ENCODE measurements around the gene AOPEP. TPM values are rescaled to one million over a fixed set of nuclear protein-coding genes. Genes with fewer than 3 reads are reported as not detected.

Gene AOPEP
- total RNA-seq, 4 donors from 2014 or later = 56.5 to 160 (median 103) TPM

- no peak for TF ChIP-seq CTCF (IDR thresholded peaks at IDR 0.05 in 4 of 5, conservative IDR thresholded peaks at IDR 0.05 in 1 of 5)
- Histone ChIP-seq H3K4me3 (no peak overlapping the region), H3K36me3 (no peaks in the 10 kb centered on the region), H3K9me3 (no peaks in the 10 kb centered on the region), H3K27me3 (no peaks in the 10 kb centered on the region), H3K27ac (peak overlapping the region; percentile 71 to 82 (median 79)), H3K4me1 (peaks cover 48 to 58% of the 10 kb centered on the region in 2 donors)
- DNase-seq (no peak), ATAC-seq (no peak)
- in situ Hi-C loops (cut with MboI; ENCODE audit: low sequenced_read_pairs in 4 of 4) = no loop called here
- intact Hi-C loops (cut with DNase I; ENCODE audit: low total_unique reads) = loop anchor here (5.0 kb wide), 1 partner anchor 198 kb away; no protein-coding TSS in a partner anchor
These were observed 82.6 kb downstream of the AOPEP start for GRCh38 chr9:94808926-94809700.

- peaks cover 42 to 54% of the 10 kb centered on the region in 2 donors for H3K4me1 ChIP-seq
- in situ Hi-C loops (cut with MboI; ENCODE audit: low sequenced_read_pairs in 4 of 4) (no loop called here), intact Hi-C loops (cut with DNase I; ENCODE audit: low total_unique reads) (loop anchor here (5.0 kb wide), 1 partner anchor 198 kb away; no protein-coding TSS in a partner anchor)
- H3K36me3 ChIP-seq = no peaks in the 10 kb centered on the region
- DNase-seq (no peak), ATAC-seq (no peak)
- no peaks in the 10 kb centered on the region for H3K27me3 ChIP-seq
- H3K27ac ChIP-seq = peak overlapping the region in 1 of 4 donors; percentile 82
- H3K9me3 ChIP-seq = no peaks in the 10 kb centered on the region
- TF ChIP-seq POLR2A (IDR thresholded peaks at IDR 0.05) = no peak
- TF ChIP-seq CTCF (IDR thresholded peaks at IDR 0.05 in 4 of 5, conservative IDR thresholded peaks at IDR 0.05 in 1 of 5) = no peak
- H3K4me3 ChIP-seq = no peak overlapping the region
These were observed 83.3 kb downstream of the AOPEP start for GRCh38 chr9:94809778-94810177.

GRCh38 chr9:94811074-94811473, 84.6 kb downstream of the AOPEP start:
- intact Hi-C loops (cut with DNase I; ENCODE audit: low total_unique reads) = no loop called here
- DNase-seq = no peak

GRCh38 chr9:94812343-94812742, 85.8 kb downstream of the AOPEP start:
- no peaks in the 10 kb centered on the region for H3K36me3 ChIP-seq
- peaks cover 16 to 29% of the 10 kb centered on the region in 2 donors for H3K4me1 ChIP-seq
- H3K27me3 ChIP-seq = no peaks in the 10 kb centered on the region
- no peak overlapping the region for H3K27ac ChIP-seq
- no peak for DNase-seq
- no peaks in the 10 kb centered on the region for H3K9me3 ChIP-seq
- intact Hi-C loops (cut with DNase I; ENCODE audit: low total_unique reads) (no loop called here), in situ Hi-C loops (cut with MboI; ENCODE audit: low sequenced_read_pairs in 4 of 4) (no loop called here)
- H3K4me3 ChIP-seq = no peak overlapping the region
- TF ChIP-seq POLR2A (IDR thresholded peaks at IDR 0.05) (no peak), CTCF (IDR thresholded peaks at IDR 0.05 in 4 of 5, conservative IDR thresholded peaks at IDR 0.05 in 1 of 5) (no peak)
- no peak for ATAC-seq

More at GRCh38 chr9:94811074-94811473, 84.6 kb downstream of the AOPEP start:
- H3K9me3 ChIP-seq = no peaks in the 10 kb centered on the region
- TF ChIP-seq CTCF (IDR thresholded peaks at IDR 0.05 in 4 of 5, conservative IDR thresholded peaks at IDR 0.05 in 1 of 5) (no peak), POLR2A (IDR thresholded peaks at IDR 0.05) (no peak)
- in situ Hi-C loops (cut with MboI; ENCODE audit: low sequenced_read_pairs in 4 of 4) = no loop called here
- H3K36me3 ChIP-seq = no peaks in the 10 kb centered on the region
- H3K27ac ChIP-seq = no peak overlapping the region
- no peak for ATAC-seq
- H3K4me3 ChIP-seq = no peak overlapping the region
- H3K27me3 ChIP-seq = no peaks in the 10 kb centered on the region
- H3K4me1 ChIP-seq = peaks cover 29 to 41% of the 10 kb centered on the region in 2 donors
